NB4 (cell line): Measurements from ENCODE around the gene ZFYVE28.
A peak's percentile ranks its signal among the peaks of the same experiment; 100 is the strongest.

Source experiments
- DNase-seq: peaks from one replicate; pipeline ENCODE4 v3.0.0; 2010; ENCODE audit warnings: low read depth
- H3K4me3 ChIP-seq: one replicate; pipeline ENCODE4 v1.5.1; 2011; ENCODE audit warnings: mild to moderate bottlenecking, low read depth, low read length, moderate library complexity
- MAX ChIP-seq: IDR thresholded peaks from 2 replicates; pipeline ENCODE4 v1.6.1; 2011; ENCODE audit warnings: low read depth, low read length
- MYC ChIP-seq: IDR thresholded peaks from 2 replicates; pipeline ENCODE4 v1.6.1; 2011; ENCODE audit warnings: low read depth, low read length
- POLR2A ChIP-seq: IDR thresholded peaks from 2 replicates; pipeline ENCODE4 v1.6.1; 2011; ENCODE audit warnings: mild to moderate bottlenecking; ENCODE audit not compliant: insufficient read length; ENCODE audit errors: extremely low read depth
- TF ChIP-seq, protein P1 (sequence below): IDR thresholded peaks from one replicate; pipeline ENCODE4 v1.5.1; 2012; ENCODE audit warnings: low read depth, low read length

ZFYVE28 gene

DNA sequence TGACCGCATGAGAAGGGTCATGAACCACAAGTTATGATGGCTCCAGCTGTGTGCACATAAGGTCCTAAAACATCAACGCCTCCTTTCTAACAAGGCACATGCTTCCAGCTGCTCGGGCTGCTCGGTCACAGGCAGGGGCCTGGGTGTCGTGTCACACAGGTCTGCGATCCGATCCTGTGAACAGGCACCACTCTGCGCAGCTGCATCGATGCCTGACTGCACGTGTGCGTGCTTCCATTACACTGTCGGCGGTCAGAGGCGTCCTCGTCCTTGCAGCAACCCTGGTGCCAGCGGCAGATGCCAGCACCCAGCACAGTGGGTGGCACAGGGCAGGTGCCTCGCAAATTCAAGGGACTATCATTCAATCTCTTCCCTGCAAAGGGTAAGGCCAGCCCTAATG, 23.9 kb downstream of the ZFYVE28 start:
- no peak for DNase-seq
- no peak overlapping the region for H3K4me3 ChIP-seq
- TF ChIP-seq MAX (no peak), MYC (no peak), POLR2A (no peak)
- TF ChIP-seq, protein P1, sequence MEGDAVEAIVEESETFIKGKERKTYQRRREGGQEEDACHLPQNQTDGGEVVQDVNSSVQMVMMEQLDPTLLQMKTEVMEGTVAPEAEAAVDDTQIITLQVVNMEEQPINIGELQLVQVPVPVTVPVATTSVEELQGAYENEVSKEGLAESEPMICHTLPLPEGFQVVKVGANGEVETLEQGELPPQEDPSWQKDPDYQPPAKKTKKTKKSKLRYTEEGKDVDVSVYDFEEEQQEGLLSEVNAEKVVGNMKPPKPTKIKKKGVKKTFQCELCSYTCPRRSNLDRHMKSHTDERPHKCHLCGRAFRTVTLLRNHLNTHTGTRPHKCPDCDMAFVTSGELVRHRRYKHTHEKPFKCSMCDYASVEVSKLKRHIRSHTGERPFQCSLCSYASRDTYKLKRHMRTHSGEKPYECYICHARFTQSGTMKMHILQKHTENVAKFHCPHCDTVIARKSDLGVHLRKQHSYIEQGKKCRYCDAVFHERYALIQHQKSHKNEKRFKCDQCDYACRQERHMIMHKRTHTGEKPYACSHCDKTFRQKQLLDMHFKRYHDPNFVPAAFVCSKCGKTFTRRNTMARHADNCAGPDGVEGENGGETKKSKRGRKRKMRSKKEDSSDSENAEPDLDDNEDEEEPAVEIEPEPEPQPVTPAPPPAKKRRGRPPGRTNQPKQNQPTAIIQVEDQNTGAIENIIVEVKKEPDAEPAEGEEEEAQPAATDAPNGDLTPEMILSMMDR, result no peak

DNA sequence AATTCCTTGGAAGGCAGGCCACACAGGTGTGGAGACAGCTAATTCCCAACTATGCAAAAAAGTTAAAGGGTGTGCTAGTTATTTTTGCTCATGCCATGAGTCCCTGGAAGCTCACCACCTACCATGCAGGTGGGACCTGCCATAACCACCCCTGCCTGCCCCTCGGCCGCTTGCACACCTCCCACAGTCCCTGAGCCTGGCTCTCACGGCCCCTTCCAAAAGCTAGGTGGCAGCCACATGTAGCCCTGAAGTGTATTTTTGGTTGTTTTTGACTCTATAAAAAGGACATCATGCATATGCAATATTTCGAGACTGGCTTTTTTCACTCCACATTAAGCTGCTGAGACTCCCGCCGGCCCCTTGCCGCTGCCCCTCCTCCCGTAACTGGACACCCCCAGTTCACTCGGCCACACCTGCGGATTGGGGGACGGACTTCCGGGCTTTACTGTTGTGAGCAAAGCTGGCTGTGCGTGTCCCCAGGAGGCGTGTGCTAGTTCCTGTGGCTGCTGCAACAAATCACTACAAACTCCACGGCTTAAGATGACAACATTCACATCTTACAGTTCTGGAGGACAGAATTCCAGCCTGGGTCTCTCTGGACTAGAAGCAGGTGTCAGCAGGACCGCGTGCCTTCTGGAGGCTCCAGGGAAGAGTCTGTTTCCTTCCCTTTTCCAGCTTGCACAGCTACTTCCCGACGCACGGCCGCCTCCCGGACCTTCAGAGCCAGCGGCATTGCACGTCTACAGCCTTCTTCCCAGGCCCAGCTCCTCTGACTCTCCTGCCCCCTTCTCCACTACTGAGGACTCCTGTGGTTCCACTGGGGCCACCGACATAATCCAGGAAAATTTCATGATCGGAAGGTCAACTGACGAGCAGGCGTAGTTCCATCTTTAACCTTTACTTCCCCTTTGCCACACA, 24.8 kb downstream of the ZFYVE28 start:
- no peak for DNase-seq
- TF ChIP-seq MYC (no peak), MAX (no peak), POLR2A (no peak)
- TF ChIP-seq, protein P1, result no peak
- no peak overlapping the region for H3K4me3 ChIP-seq

GRCh38 chr4:2390784-2391421, 27.5 kb downstream of the ZFYVE28 start:
- peak overlapping the region; percentile 35 for H3K4me3 ChIP-seq
- peak; percentile 80 for DNase-seq
- TF ChIP-seq MAX, result no peak
- no peak for TF ChIP-seq MYC
- TF ChIP-seq POLR2A, result no peak
- TF ChIP-seq, protein P1, result no peak

DNA sequence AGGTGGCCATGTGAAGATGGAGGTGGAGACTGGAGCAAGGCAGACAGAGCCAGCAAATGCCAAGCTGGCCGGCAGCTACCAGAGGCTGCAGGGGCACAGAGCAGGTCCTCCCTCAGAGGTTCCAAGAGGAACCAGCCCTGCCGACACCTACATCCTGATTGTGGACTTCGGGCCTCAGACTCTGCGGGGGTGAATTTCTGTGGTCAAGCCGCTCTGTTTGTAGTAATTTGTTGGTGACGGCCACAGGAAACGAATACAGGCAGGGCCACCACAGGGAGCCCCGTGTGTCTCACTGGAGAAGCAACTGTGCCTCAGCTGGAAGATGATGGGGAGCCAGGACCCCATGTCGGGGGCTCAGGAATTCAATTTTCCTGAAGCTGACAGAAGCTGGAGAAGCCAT, 28.3 kb downstream of the ZFYVE28 start:
- peak; percentile 96 for DNase-seq
- TF ChIP-seq, protein P1, result no peak
- TF ChIP-seq MYC, result peak; percentile 71
- peak; percentile 73 for TF ChIP-seq MAX
- H3K4me3 ChIP-seq, result peak overlapping the region; percentile 35

GRCh38 chr4:2389691-2390090, 28.8 kb downstream of the ZFYVE28 start:
- H3K4me3 ChIP-seq, result no peak overlapping the region
- DNase-seq, result peak; percentile 44
- TF ChIP-seq MAX, result peak; percentile 85
- TF ChIP-seq, protein P1, result no peak
